K562 (cell line): ENCODE measurements around the gene CD19. TPM values are rescaled to one million over a fixed set of nuclear protein-coding genes. Genes with fewer than 3 reads are reported as not detected.

Source experiments
- ARNT ChIP-seq, 2 experiments: fragments of 450-650 bp; IDR thresholded peaks; 2 replicates each; pipeline ENCODE4 v1.6.1; 2016; ENCODE audit warnings: mild to moderate bottlenecking in 1 of 2
- BRD9 ChIP-seq: fragments of 450-650 bp; IDR thresholded peaks from 2 replicates; pipeline ENCODE4 v1.6.1; 2018; ENCODE audit warnings: low read depth; ENCODE audit not compliant: partially characterized antibody
- CCNT2 ChIP-seq: IDR thresholded peaks from 2 replicates; pipeline ENCODE4 v1.6.1; 2011; ENCODE audit warnings: borderline replicate concordance, low read depth, mild to moderate bottlenecking, moderate library complexity, mixed read lengths, low read length; ENCODE audit not compliant: insufficient read length; ENCODE audit errors: extremely low read depth
- CHD4 ChIP-seq: fragments of 200-600 bp; sonication (generic); IDR thresholded peaks from 3 replicates; pipeline ENCODE4 v1.6.1; 2012; ENCODE audit warnings: low read depth, mild to moderate bottlenecking, mixed read lengths, low read length, inconsistent platforms; ENCODE audit not compliant: insufficient read depth, insufficient replicate concordance, poor library complexity, severe bottlenecking
- ELF1 ChIP-seq: fragments of 200-800 bp; sonication (Bioruptor generic); IDR thresholded peaks from 2 replicates; pipeline ENCODE4 v1.6.1; 2016; ENCODE audit warnings: missing genetic modification characterization, missing compliant biosample characterization
- MIER1 ChIP-seq: fragments of 450-650 bp; IDR thresholded peaks from 2 replicates; pipeline ENCODE4 v1.6.1; 2016; ENCODE audit warnings: antibody characterized with exemption, mild to moderate bottlenecking, low read depth
- PHTF2 ChIP-seq: fragments of 250-450 bp; sonication (Bioruptor Pico); IDR thresholded peaks from 2 replicates; pipeline ENCODE4 v1.5.0; 2021; ENCODE audit warnings: mild to moderate bottlenecking
- SMAD1 ChIP-seq: fragments of 150-350 bp; IDR thresholded peaks from 2 replicates; pipeline ENCODE4 v1.6.1; 2014; ENCODE audit warnings: low read length, low read depth; ENCODE audit not compliant: partially characterized antibody
- SP1 ChIP-seq: sonication (generic); formaldehyde crosslinking; IDR thresholded peaks from 2 replicates; pipeline ENCODE4 v1.8.1; 2022; ENCODE audit warnings: mild to moderate bottlenecking, missing genetic modification reagents
- TAF15 ChIP-seq: fragments of 200-400 bp; formaldehyde crosslinking; IDR thresholded peaks from 2 replicates; pipeline ENCODE4 v1.6.1; 2017; ENCODE audit warnings: mild to moderate bottlenecking, low read depth, low read length, moderate library complexity
- TAF9B ChIP-seq: fragments of 450-650 bp; IDR thresholded peaks from 2 replicates; pipeline ENCODE4 v1.6.1; 2018; ENCODE audit warnings: mild to moderate bottlenecking; ENCODE audit not compliant: partially characterized antibody
- TCF3 ChIP-seq: sonication (generic); formaldehyde crosslinking; IDR thresholded peaks from 2 replicates; pipeline ENCODE4 v1.4.0; 2020; ENCODE audit warnings: mild to moderate bottlenecking, missing genetic modification reagents
- TRIM25 ChIP-seq: fragments of 450-650 bp; IDR thresholded peaks from 2 replicates; pipeline ENCODE4 v1.7.0; 2016; ENCODE audit warnings: borderline replicate concordance
- ZBTB17 ChIP-seq: fragments of 450-650 bp; formaldehyde crosslinking; IDR thresholded peaks from 2 replicates; pipeline ENCODE4 v1.4.0; 2020; ENCODE audit warnings: mild to moderate bottlenecking
- ZNF282 ChIP-seq: sonication (generic); formaldehyde crosslinking; IDR thresholded peaks from 2 replicates; pipeline ENCODE4 v1.8.1; 2023; ENCODE audit warnings: missing genetic modification reagents
- ZNF347 ChIP-seq: fragments of 450-650 bp; formaldehyde crosslinking; IDR thresholded peaks from 2 replicates; pipeline ENCODE4 v1.4.0; 2020; ENCODE audit warnings: low read depth, mild to moderate bottlenecking, moderate library complexity
- ZNF695 ChIP-seq: fragments of 450-650 bp; formaldehyde crosslinking; IDR thresholded peaks from 2 replicates; pipeline ENCODE4 v1.4.0; 2020; ENCODE audit warnings: mild to moderate bottlenecking, moderate library complexity
- polyA plus RNA-seq, 8 experiments: library from polyadenylated mRNA; depleted of rRNA in 4 of 8; stranded (reverse) in 5 of 8; unstranded in 3 of 8; fragments of >200 nt; fragmentation: Nextera tagmentation in 2 of 8; fragmentation: Illumina TruSeq in 1 of 8; extraction: Ambion mirVana in 2 of 8; extraction: Trizol in 1 of 8; gene quantifications; 2 replicates each; pipeline versions ENCODE4 v1.2.1 to v1.2.3, GENCODE V29; 2011 to 2014; ENCODE audit warnings: inconsistent platforms in 1 of 8, missing spikeins in 1 of 8
- total RNA-seq, 7 experiments: library from RNA; depleted of rRNA in 6 of 7; stranded (reverse); fragments of >200 nt in 6 of 7; fragmentation: Illumina TruSeq in 2 of 7; extraction: Trizol in 2 of 7; gene quantifications; 2 replicates each; pipeline versions ENCODE4 v1.2.1 to v1.2.3, GENCODE V29; 2011 to 2021; ENCODE audit warnings: low replicate concordance in 1 of 7
- TF ChIP-seq, protein P1 (sequence below): fragments of 250-450 bp; sonication (Bioruptor Pico); IDR thresholded peaks from 2 replicates; pipeline ENCODE4 v1.4.0; 2020; ENCODE audit warnings: mild to moderate bottlenecking
- TF ChIP-seq, protein P2 (sequence below): fragments of 450-650 bp; formaldehyde crosslinking; IDR thresholded peaks from 2 replicates; pipeline ENCODE4 v1.4.0; 2020; ENCODE audit warnings: mild to moderate bottlenecking
- TF ChIP-seq, protein P3 (sequence below): fragments of 450-650 bp; conservative IDR thresholded peaks from 2 replicates; pipeline ENCODE4 v1.6.1; 2016; ENCODE audit warnings: missing genetic modification characterization, low read depth, mild to moderate bottlenecking, missing compliant biosample characterization, moderate library complexity
- TF ChIP-seq, protein P4 (sequence below): fragments of 450-650 bp; IDR thresholded peaks from 2 replicates; pipeline ENCODE4 v1.6.1; 2016; ENCODE audit warnings: low read depth, mild to moderate bottlenecking, moderate library complexity

CD19 gene
- total and polyA plus RNA-seq, 9 of the 15 experiments (the other 6 are each of a cell fraction or from before 2014, with no cell fraction given): 0.27 to 3.7 (median 2.0) TPM; not detected in 1

- peak; percentile 82; the same call in 1 of the 2 replicates for TF ChIP-seq ELF1
- TF ChIP-seq TRIM25: no peak
- TF ChIP-seq TCF3 (CRISPR knock-in tag): peak; percentile 94
- TF ChIP-seq, protein P1, sequence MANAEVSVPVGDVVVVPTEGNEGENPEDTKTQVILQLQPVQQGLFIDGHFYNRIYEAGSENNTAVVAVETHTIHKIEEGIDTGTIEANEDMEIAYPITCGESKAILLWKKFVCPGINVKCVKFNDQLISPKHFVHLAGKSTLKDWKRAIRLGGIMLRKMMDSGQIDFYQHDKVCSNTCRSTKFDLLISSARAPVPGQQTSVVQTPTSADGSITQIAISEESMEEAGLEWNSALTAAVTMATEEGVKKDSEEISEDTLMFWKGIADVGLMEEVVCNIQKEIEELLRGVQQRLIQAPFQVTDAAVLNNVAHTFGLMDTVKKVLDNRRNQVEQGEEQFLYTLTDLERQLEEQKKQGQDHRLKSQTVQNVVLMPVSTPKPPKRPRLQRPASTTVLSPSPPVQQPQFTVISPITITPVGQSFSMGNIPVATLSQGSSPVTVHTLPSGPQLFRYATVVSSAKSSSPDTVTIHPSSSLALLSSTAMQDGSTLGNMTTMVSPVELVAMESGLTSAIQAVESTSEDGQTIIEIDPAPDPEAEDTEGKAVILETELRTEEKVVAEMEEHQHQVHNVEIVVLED: no peak
- TF ChIP-seq PHTF2 (CRISPR knock-in tag): no peak
- TF ChIP-seq MIER1: 0 out of 2 replicates have a peak, but pooled peaks have one; percentile 20
- TF ChIP-seq ZNF695 (CRISPR knock-in tag): no peak
- no peak for TF ChIP-seq CHD4
- peak; percentile 82 to 93 for TF ChIP-seq ARNT (IDR thresholded peaks at IDR 0.05)
- TF ChIP-seq, protein P2, sequence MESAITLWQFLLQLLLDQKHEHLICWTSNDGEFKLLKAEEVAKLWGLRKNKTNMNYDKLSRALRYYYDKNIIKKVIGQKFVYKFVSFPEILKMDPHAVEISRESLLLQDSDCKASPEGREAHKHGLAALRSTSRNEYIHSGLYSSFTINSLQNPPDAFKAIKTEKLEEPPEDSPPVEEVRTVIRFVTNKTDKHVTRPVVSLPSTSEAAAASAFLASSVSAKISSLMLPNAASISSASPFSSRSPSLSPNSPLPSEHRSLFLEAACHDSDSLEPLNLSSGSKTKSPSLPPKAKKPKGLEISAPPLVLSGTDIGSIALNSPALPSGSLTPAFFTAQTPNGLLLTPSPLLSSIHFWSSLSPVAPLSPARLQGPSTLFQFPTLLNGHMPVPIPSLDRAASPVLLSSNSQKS (CRISPR knock-in tag): no peak
- TF ChIP-seq SMAD1: peak; percentile 56
- TF ChIP-seq ZNF347 (CRISPR knock-in tag): no peak
- TF ChIP-seq CCNT2: peak; percentile 62
- no peak for TF ChIP-seq SP1 (CRISPR knock-in tag)
- TF ChIP-seq TAF9B: no peak
- TF ChIP-seq, protein P3, sequence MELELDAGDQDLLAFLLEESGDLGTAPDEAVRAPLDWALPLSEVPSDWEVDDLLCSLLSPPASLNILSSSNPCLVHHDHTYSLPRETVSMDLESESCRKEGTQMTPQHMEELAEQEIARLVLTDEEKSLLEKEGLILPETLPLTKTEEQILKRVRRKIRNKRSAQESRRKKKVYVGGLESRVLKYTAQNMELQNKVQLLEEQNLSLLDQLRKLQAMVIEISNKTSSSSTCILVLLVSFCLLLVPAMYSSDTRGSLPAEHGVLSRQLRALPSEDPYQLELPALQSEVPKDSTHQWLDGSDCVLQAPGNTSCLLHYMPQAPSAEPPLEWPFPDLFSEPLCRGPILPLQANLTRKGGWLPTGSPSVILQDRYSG (tag): no peak
- no peak for TF ChIP-seq ZNF282 (CRISPR knock-in tag)
- peak; percentile 9 for TF ChIP-seq BRD9
- TF ChIP-seq, protein P4, sequence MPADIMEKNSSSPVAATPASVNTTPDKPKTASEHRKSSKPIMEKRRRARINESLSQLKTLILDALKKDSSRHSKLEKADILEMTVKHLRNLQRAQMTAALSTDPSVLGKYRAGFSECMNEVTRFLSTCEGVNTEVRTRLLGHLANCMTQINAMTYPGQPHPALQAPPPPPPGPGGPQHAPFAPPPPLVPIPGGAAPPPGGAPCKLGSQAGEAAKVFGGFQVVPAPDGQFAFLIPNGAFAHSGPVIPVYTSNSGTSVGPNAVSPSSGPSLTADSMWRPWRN: peak; percentile 28; the same call in 1 of the 2 replicates
- no peak for TF ChIP-seq TAF15
- TF ChIP-seq ZBTB17 (CRISPR knock-in tag): peak; percentile 71; the same call in 1 of the 2 replicates
Observed at GRCh38 chr16:28925386-28926228, 6.2 kb upstream of the CD19 start (continued).
